HG03139 (cell line): ENCODE measurements around the gene ALDH5A1.
"Not testable (repeated sequence)": the region's sequence is repeated elsewhere in the genome, so short reads cannot be mapped to it uniquely, and the experiment has no call there.

Source experiments
- ATAC-seq: cut with Tn5 transposase; IDR thresholded peaks from one replicate; pipeline ENCODE4 v1.9.1; 2021; ENCODE audit not compliant: unreplicated experiment

ALDH5A1 gene

DNA sequence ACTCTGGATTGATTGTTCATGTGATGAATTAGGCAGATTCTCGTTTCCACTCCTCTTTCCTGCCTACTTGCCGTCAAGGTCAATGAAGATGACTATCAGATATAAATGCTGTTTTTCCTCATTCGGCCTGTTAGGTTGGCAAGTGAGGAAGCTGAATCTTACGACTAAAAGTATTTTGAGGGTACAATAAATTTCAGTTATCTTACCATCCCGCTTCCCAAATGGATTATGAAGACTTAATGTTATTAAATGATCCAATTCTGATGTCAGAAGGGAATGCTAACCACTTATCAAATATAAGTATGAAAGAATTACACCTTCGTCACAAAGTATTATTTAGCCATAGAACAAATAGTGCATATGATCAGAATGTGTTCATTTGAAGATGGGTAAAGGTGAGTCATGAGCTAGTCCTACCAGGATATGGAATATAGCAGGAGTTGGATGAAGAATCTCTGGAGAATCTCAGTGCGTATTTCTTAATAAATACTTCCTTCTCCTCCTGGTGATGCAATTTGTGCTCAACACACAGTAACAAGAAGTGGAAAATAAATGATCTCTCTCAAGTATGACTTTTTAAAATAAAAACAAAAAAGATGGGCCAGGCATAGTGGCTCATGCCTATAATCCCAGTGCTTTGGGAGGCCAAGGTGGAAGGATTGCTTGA is 10.0 kb upstream of the ALDH5A1 start:
- ATAC-seq: no peak

DNA sequence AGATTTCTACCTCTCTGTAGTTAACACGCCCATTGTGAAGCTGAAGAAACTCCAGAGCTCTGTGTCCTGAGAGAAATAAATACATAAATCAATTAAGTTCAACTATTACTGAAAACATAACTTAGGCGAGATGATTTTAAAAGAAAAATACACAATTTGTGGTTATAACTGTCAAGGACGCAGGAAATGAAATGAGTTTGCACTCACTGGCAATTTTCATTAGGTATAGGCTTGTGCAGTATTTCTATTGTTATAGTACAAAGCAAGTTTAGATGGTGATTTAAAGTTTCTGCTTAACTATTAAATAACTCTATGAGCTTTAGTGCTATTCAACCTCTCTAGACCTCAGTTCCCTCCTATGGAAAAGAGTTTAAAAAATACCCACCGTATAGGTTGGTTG is 8.7 kb upstream of the ALDH5A1 start:
- ATAC-seq: no peak

DNA sequence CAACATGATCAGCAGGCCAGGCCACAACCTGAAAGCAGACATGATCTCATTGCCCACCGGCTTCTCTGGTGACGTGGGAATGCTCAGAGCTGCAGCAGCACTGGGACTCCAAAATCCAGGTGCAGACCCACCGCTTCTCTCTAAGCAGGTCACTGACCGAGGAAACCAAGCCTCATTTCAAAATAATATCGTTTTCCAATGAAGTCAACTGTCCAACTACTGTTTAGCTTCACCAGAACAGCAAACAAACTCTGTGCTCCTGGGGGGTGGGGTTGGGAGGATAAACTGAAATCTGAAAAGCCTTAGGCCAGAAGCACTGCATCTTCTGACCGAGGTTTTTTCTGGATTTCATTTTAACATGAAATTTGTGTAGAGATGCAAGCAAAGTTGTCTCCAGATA is 5.3 kb upstream of the ALDH5A1 start, which contains the start of gene GPLD1:
TSS of gene GPLD1 (minus strand) at position 109 of the 400 bp plus-strand sequence. CDS start at position 42, 67 bp downstream.
- ATAC-seq: no peak

DNA sequence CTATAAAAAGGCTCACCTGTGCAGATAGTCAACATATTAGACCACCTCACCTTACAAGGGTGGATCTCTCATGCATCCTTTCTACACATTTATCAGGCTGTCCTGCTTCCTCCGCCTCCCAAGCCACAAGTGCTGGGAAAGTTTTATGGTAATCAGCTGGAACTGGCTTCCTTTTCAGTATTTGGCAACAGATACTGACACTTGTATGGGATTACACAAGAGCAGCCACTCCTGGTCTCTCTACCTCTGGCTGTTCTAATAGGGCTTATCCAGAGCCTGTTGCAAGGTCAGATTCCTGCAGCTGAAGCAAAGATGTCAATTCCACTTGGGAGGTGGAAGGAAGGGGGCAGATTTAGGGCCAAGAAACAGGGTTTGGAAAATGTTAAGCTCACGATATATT is 4.9 kb upstream of the ALDH5A1 start:
- ATAC-seq: no peak

DNA sequence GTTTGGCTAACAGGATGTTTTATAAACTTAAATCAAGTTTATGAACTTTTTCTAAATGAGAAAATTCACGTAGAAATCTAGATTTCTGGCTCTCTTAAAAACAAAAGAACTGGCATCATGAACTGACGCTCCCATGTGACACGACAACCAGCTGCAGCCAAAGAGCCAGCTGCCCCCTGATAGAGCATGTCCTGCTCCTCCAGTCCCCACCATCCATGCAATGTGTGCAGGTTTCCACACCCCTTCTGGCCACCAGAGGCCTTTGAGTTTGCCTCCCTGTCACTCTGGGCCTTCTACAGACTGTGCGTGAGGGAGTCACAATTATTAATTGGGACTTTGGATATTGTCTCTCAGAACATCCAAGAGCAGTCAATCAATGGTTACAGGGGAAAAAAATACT is 3.8 kb upstream of the ALDH5A1 start:
- no peak for ATAC-seq

DNA sequence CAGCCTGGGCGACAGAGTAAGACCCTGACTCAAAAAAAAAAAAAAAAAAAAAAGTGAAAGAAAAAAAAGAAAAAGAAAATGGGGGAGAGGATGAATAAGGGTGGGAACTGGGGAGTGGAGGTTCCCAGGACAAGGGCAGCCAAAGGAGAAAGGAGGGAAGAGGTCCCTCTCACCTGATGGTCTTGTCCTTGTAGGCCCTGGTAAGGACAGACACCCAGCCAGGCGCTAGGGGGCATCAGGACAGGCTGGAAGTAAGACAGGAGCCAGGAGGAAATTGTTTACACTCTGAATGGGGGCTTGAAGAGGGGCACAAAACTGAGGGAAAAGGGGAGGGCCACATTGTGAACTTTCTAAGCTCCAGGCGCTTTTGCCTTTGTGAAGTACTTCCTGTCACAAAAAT is 2.3 kb upstream of the ALDH5A1 start:
- ATAC-seq: no peak

DNA sequence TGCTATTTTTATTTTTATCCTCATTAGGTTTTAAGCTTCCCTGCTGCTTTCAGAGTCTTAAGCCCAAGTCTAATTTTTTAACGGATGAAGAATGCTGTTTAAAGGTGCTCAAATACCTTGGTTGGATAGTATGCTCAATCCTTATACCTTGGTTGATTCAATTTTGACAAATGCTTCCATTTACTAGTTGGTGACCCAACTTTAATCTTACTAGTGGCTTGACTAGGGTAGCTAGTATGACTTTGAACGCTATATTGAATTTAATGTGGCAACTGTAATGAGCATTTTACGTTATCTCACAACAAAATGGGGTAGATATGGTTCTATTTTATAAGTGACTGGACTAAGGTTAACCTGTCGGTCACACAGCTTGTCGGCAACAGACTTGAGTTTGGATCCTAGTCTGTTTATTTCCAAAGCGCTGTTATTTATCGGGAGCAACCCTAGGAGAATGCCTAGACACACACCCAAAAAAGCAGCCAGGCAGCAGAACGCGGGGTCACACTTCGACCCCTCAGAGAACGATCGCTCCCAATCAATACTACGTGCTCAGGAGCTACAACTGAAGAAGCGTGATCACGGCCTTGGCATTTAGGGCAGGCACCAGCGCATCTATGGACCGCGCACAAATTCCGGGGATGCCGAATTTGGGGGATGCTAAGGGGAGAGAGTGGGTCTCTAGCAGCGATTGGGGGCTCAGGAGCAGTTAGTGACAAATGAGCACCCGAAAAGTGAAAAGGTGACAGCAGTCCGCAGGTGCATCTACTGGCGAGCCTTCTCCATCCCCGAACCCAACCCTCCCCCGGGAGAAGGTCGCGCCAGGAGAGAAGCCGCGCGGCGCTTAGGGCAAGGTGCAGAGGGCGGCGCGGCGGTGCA is 586 bp upstream of the ALDH5A1 start:
- peak; percentile 6 for ATAC-seq

DNA sequence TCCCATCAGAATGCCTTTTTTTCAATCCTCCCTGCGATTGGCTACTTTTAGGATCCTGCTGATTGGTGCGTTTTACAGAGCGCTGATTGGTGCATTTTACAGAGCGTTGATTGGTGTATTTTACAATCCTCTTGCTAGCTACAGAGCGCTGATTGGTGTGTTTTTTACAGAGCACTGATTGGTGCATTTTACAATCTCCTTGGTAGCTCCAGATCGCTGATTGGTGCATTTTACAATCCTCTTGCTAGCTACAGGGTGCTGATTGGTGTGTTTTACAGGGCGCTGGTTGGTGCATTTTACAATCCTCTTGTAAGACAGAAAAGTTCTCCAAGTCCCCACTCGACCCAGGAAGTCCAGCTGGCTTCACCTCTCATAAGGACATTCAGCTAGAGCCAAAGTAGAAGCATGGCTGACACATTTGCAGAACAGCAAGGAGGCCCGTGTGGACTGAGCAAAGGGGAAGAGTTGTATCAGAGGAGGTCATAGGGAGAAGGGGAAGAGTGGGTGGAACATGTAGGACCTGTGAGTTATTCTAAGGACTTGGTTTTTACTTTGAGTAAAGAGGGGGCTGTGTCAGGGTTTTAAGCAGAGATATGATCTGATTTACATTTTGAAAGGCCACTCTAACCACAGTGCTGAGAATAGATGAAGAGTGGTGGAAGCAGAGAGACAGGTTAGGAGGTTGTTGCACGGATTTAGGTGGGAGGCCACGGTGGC is 2.6 kb downstream of the ALDH5A1 start:
- ATAC-seq: no peak

DNA sequence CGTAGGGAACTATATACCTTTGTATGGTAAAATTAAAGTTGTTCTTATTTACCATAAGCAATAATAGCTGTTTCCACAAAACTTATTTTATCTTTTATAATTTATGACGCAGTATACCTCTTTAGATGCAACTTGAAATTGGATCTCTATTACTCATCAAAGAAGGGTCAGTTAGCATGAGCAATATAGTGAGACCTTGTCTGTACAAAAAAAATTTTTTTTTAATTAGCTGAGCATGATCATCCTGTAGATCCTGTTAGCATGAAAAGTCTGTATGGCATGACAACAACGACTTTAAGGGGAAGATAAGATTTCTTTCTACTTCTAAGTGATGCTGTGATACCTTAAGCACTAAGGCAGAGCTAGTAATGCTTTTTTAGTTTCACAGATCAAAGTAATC is 5.9 kb downstream of the ALDH5A1 start:
- ATAC-seq: no peak

DNA sequence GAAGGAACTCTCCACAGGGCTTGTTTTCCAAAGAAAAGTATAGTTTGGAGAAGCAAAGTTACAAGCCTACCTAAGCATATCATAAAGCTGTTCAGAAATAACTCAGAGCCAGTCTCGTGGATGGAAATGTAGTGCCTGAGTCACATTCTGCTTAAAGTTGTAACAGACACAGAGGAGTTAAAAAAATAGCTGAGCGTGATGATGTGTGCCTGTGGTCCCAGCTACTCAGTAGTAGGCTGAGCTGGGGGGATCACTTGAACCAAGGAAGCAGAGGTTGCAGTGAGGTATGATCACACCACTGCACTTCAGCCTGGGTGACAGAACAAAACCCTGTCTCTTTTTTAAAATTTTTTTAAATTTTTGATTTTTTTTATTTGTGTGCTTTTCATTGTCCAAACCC is 6.6 kb downstream of the ALDH5A1 start:
- no peak for ATAC-seq

DNA sequence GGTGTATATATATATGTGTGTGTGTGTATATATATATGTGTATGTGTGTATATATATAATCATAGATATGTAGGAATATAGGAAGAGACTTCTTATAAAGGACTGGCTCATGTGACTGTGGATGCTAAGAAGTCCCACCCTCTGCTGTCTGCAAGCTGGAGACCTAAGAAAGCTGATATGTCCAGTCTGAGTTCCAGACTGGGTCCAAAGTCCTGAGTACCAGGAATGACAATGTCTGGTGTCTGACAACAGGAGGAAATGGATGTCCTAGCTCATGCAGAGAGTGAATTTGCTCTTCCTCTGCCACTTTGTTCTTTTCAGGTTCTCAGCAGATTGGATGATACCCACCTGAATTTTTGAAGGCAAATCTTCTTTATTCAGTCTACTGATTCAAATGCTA is 7.1 kb downstream of the ALDH5A1 start:
- no peak for ATAC-seq

DNA sequence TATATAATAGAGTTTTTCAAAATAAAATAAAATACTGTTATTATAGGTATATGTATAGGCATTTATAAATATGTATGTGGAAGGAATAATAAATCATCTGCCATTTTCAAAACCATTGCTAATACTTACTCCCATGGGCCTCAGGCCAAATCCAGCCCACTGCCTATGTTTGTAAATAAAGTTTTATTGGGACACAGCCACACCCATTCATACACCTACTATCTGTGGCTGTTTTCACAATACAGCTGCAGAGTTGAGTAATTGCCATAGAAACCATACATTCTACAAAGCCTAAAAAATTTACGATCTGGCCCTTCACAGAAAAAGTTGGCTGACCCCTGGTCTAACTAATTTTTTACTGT is 9.5 kb downstream of the ALDH5A1 start:
- no peak for ATAC-seq

DNA sequence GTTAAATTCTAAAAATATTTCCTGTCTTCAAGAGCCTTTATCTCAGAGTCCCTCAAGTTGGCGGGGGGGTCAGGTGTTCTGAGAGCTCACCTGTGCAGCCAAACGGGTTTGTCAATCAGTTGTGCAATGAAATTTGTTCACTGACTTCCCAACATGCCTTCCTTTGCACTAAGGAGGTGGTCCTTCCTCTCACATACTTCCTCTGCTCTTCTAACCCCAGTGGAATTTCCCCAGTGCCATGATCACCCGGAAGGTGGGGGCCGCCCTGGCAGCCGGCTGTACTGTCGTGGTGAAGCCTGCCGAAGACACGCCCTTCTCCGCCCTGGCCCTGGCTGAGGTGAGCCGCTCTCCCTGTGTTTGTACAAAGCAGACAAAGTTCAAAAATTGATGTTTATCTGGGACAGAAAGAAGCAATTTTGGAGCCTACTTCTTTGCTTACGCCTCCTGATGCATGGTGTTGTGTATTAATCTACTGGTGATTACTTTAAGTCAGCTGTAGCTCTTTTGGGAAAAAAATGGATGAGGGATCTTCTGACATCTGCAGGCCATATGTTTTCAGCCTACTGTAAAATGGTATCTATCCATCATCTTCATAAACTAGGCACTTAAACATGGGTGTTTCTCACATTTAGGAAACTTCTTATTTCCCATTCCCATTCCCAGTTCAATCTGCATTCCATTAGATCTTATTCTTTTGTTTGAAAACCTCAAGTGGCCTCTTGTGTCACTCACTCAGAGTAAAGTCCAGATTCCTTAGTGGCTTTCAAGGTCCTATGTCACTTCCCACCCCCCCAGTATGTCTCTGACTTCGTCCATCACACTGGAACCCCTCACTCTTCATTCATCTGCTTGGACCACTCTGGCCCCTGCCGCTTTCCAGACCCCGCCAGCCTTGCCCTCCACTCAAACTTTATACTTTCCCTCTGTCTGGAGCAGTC is 10.1 kb downstream of the ALDH5A1 start:
- no peak for ATAC-seq

DNA sequence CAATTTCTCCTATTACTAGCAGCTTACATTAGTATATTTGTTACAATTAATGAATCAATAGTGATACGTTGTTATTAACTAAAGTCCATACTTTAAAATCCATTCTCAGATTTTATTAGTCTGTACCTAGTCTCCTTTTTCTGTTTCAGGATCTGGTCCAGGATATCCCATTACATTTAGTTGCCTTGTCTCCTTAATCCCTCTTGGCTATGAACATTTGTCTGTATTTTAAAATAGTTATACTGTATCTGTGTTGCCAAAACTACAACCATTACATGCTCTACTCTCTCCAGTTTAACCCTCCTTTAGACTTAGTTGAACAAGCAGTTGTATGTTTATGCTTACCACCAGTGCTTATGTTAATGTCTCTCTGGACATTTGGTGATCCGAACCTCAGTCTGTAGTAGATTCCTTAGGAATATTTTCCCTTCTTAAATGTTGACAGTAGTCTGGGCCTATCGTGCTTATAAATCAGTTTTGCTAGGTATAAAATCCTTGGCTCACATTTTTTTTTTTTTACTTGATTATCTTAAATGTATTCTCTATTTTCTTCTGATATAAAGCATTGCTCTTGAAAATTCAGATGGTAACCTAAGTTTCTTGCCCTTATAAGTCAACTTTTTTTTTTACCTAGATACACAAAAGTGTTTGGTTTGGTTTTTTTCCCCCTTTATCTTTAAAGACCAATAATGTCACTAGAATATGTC is 12.2 kb downstream of the ALDH5A1 start:
- ATAC-seq: no peak

DNA sequence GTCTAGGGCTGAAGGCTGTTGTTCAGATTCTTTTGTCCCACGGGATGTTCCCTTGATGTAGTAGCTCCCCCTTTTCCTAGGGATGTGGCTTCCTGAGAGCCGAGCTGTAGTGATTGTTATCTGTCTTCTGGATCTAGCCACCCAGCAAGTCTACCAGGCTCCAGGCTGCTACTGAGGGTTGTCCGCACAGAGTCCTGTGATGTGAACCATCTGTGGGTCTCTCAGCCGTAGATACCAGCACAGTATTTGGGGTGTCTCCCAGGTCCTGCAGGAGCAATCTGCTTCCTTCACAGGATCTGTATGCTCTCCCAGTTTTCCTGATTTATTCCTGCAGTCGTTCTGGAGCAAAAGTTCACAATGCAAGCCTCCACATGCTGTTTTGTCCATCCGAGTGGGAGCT is 17.2 kb downstream of the ALDH5A1 start:
- not testable (repeated sequence) for ATAC-seq

DNA sequence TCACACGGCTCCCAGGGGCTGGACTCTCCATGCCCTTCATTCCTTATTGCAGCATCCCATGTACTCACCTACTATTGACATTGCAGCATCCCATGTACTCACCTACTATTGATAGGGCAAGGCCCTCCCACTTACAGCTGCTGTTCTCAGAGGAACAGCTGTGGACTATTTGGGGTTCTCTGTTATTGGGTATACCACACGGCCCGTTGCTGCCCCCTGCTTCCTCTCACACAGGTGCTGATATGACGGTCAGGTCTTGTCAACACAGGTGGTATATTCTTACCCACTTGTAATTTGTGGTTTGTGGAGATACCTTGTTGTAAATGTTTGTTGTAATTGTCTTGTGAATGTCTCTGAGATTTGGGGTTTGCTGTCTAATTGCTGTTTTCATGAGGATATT is 18.8 kb downstream of the ALDH5A1 start:
- no peak for ATAC-seq

DNA sequence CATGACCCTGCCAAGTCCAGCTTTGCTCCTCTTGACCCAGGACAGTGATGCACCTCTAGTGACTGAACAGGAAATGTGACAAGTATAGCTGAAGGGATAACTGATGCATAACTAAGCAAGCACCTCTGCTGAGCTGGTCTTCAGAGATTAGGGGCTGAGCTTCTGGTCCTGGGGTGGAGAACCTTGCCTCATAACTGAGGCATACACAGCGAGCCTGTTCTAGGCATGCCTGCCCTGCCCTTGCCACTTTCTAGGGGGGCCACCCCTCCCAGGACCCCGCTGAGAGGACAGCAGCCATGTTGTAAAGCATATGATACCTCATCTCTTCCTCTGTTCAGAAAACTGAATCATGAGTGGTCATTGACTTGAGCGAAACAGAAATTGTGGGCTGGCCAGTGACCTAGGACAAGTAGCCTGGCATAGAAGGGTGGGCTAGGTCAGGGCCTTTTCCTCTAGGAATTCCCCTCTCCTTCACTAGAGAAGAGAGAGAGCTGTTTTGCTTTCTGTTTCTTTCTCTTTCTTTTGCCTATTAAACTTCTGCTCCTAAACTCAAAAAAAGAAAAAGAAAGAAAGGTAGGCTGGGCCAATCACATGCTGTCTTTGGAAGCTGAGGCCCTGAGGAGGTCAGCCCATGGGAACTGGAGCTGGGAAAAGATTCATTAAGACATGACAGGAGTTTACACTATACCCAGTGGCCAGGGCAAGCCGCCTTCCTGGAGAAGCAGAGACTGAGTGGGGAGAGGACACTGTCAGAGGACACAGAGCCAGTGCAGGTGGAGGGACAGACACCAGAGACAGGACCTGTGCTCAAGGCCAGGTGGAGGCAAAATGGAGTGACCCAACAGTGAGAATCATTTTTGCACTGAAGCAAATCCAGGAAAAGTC is 23.1 kb downstream of the ALDH5A1 start:
- peak; percentile 68 for ATAC-seq

DNA sequence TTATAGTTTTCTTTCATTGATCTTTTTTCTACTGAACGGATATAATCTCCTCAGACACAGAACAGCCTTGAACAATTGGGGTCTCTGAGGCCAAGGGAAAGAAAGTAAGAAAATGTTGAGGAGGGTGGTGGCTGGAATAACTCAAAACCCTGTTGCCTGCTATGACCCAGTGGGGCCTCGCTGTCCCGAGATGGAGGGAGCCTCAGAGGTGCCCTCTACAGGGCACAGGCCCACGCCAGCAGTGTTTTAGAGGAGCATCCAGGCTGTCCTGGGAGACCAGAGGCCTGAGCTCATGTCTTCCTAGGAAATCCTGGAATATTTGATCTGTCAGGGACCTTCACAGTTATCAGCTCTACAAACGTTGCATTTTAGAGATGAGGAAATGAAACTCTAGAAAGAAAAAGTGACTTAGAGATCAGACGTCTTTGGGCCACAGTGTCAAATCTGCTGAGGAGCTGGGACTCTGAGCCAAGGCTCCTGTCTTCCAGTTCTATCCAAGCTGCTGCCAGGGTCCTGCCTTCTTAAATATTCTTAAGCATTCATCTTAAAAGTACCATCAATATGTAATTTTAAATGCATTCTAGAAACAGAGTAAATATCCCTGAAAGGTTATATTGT is 26.3 kb downstream of the ALDH5A1 start:
- ATAC-seq: peak; percentile 38
